GM18511 (cell line): ENCODE data around the gene KAT8.
"Not testable (repeated sequence)": the region's sequence is repeated elsewhere in the genome, so short reads cannot be mapped to it uniquely, and the experiment has no call there.

ENCODE experiments used
- ATAC-seq: cut with Tn5 transposase; IDR thresholded peaks from one replicate; pipeline ENCODE4 v1.9.1; 2021; ENCODE audit warnings: mild to moderate bottlenecking, moderate library complexity; ENCODE audit not compliant: unreplicated experiment

The KAT8 gene

DNA sequence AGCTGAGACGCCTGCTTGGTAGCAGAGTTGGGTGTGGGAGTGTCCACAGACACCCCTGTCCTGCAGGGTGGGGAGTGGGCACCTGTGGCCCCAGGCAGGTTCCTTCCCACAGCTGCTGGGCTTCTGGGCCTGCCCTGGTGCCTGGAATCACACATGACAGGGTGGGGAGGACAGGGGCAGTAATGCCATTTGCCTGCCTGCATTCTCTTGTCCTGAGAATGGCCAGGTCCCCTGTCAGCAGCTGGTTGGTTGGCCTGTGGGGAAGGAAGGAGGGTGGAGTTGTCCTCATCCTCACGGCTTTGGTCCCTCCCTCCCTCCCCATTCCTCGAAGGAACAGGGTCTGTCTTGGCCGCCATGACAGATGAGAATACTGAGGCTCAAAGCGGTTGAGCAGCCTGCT lies 33.9 kb upstream of the KAT8 start:
- no peak for ATAC-seq

DNA sequence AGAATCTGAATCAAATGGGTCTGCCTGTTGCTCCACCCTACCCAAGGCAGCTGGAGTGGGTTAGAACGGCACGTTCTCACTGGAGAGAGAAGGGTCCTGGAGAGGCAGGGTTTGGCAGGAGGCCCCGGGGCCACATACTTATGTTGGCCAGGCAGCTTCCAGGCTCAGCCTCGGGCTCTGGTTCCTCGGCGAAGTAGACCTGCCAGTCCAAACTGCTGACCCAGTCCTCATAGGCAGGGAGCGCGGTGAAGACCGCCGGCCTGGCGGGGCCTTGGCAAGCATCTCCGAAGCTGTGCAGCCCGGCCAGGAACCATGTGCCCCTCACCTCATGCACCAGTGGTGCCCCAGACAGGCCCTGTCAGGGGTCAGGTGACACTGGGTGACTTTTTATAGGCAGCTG lies 33.5 kb upstream of the KAT8 start:
- ATAC-seq = no peak

DNA sequence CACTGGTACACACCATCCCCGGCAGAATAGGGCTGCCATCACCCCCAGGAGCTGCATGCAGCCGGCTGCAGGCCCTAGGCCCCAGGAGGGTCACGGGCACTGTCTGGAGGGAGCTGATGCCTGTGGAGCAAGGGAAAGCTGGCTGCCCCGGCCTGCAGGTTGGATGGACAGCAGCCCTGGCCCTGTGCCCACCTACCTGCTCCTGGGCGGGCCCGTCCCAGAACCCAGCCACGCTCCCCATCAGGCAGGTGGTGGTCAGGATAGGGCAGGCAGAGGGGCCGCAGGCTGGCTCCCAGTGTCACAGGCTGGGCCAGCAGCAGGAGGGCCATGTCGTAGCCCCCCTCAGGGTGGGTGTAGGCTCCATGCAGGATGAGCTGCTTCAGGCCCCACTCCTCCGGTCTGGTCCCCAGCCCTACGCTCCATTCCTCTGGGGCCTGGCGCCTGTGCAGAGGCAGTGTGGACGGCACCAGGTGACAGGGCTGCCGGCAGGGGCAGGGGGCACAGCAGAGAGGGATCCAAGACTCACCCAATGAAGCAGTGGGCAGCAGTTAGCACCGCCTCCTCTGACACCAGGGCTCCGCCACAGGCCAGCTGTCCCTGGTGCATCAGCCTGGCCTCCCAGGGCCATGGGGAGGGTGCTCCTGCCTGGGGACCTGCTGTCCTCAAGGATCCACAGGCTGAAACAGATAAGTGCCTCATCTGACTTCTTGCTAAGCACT lies 32.7 kb upstream of the KAT8 start:
- ATAC-seq = no peak

DNA sequence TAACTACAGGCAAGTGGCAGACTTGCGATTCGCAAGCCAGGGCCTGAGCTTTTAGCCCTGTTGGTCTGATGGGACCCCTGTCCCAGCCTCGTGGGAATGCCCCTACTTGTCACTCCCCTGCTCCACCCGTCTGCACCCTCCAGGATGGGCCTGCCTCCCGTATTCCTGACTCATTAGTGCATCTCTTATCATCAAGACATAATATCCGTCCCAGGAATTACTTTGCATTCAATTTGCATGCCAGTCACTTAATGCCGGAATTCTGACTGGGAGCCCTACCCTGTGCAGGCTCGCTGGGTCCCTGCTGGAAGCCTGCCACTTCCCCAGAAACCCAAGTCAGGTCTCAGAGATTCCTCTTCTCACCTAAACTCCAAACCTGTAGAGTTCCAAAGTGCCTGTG lies 32.1 kb upstream of the KAT8 start:
- no peak for ATAC-seq

GRCh38 chr16:31085873-31086628 lies 31.4 kb upstream of the KAT8 start:
- no peak for ATAC-seq

GRCh38 chr16:31086629-31086906 lies 30.9 kb upstream of the KAT8 start:
- ATAC-seq = no peak

GRCh38 chr16:31087481-31087880 lies 30.0 kb upstream of the KAT8 start:
- no peak for ATAC-seq

- no peak for ATAC-seq
Observed at GRCh38 chr16:31087971-31088370, 29.5 kb upstream of the KAT8 start.

DNA sequence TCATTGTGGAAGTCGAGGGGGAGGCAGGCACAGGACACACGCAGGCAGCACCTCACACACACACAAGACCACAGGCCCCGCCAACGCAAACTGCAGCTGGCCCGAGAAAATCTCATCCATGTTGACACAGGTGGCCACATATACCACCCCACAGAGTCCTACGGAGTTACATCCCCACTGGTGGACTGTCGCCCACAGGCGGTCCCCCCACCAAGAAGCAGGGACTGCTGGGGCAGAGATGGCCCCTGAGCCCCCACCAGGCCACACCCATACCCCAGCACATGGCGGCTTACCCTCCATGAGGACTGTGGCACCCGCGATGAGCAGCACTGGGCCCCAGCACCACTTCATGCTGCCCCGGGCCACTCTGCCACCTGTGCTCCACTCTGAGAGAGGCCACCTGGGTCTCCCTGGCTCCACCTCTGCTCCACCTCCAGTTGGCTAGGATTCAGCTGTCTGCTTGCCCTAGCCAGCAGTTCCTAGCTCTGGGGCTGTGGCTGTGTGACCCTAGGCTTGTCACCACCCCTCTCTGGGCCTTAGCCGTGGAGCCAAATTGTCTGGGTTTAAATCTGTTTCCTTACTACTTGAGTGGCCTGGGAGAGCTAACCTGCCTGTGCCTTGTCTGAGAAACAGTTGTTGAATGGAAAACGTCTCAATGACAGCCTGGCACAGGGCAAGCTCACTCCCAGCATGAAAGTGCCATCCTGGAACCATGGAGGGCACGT lies 28.8 kb upstream of the KAT8 start, which contains the start of gene PRSS53:
TSS of gene PRSS53 (minus strand) at position 485 of the 725 bp plus-strand sequence. CDS start at position 351, 134 bp downstream.
- ATAC-seq = no peak

DNA sequence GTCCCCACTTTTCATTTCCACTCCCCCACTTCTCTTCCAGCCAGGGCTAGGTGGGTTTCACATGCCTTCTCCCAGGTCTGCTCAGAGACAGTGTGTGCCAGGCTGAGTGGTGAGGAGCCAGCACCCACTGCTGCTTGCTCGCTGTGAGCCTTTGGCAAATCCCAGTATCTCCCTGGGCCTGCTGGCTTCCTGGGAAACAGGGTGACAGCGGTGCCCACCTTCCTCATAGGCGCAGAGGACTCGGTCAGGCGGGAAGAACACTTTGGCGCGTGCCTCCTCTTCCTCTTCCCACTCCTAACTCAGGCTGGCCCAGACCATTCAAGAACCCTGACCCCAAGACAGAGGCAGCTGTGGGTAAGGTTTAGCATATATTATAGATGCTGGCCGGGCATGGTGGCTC lies 28.3 kb upstream of the KAT8 start:
- ATAC-seq = no peak

DNA sequence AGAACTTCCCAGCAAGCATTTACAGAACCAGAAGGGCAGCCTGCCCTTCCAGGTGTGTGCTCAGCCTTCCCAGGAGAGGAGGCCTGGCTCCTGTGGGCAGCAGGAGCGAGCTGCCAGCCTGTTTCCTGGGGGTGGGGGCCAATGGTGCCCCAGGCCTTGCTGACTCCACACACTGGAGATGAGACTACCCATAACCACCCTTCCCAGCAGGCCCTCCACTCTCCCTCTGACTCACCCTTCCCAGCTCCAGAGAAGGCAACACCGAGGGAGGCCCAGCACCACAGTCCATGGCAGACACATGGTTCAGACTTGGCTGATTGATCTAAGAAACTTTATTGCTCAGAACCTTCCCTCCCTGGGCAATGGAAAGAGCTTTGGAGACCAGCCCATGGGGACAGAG lies 26.9 kb upstream of the KAT8 start:
- no peak for ATAC-seq

GRCh38 chr16:31092330-31092729 lies 25.1 kb upstream of the KAT8 start:
- no peak for ATAC-seq

DNA sequence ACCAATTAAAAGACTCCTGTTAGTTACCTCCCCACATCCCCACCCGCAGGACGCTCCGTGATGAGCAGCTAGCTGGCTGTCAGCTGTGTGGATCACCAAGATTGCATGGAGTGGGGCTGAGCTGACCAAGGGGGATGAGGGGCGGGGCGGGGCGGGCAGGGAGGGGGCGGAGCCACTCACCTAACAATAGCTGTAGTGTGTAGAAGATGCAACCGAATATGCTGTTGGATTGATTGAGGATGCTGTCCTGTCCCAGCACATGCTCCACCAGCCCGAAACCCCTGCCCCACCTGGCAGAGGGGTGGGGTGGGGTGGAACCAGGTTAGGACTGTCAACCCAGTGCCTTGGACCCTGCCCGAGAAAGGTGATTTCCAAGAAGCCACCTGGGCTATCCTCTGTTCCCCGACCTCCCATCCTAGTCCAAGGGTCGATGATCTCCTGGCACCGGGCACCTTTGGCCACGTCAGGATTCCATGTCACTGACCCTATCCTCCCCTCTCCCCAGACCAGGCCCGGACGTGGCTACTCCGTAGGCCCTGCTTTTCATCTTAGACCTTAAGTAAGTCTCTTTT lies 24.2 kb upstream of the KAT8 start:
- ATAC-seq = no peak

DNA sequence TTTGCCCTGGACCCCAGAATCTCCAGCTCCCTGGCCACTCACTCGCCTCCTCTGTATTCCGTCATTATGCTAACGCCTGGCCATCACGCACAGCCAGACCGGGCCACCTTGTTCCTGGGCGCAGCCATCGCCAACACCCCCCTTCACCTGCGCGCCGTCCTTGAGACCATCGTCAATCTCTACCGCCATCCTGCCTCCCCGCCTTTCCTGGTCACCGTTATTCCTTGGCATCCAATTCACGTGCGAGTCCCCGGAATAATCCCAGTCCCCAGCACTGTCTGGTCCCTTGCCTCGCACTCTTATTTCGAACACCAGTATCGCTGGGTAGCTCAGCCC lies 23.4 kb upstream of the KAT8 start:
- peak; percentile 2 for ATAC-seq

DNA sequence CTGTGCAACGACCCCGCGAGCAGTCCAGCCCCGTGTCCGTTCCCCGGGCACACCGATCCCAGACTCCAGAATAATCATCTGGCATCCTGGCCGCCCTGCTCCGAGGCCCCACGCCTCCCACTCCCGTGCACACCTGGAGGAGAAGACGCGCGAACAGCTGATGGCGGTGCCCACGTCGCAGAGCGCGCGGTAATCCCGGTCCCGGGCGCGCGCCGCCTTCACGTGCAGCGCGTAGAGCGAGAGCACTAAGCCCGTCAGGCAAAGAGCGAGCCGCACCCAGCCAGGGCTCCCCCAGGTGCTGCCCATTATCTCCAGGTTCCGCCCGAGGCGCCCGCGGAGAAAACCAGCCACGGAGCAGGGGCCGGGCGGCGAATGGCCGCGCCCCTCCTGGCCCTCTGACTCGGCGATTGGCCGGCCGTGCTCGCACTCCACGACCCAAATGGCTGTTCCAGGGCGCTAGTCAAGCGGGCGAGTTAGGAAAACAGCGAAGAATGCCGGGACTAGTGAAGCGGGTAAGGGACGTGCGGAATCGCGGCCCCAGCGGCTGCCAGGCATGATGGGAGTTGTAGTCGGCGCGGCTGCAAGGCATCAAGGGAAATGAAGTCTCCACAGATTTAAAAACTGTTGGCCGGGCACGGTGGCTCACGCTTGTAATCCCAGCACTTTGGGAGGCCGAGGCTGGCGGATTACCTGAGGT lies 22.9 kb upstream of the KAT8 start, which contains the start of gene VKORC1:
TSS of gene VKORC1 (minus strand) at position 374 of the 697 bp plus-strand sequence. CDS start at position 306, 68 bp downstream.
- peak; percentile 84 for ATAC-seq

GRCh38 chr16:31099860-31100638 lies 17.4 kb upstream of the KAT8 start:
- ATAC-seq = no peak

DNA sequence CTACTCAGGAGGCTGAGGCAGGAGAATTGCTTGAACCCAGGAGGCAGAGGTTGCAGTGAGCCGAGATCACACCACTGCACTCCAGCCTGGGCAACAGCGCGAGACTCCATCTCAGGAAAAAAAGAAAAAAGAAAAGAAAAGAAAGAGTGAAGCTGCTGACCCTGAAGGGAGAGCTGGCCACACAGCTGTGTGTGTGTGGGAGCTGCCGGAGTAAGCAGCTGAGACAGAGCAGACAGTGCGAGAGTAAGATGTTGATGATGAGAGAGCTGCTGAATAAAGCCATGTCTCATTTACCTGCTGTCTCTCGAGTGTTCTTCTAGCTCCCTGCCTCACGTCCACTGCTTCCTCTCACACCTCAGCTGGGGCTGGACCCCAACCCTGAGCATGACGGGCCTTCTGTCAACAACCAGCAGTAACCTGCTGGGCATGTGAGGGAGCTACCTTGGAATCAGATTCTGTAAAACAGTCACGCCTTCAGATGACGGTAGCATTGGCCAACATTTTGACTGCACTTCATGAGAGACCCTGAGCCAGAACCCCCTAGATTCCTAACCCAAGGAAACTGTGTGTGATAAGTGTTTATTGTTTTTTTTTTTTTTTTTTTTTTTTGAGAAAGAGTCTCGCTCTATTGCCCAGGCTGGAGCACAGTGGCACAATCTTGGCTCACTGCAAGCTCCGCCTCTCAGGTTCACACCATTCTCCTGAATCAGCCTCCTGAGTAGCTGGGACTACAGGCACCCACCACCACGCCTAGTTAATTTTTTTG lies 16.4 kb upstream of the KAT8 start:
- not testable (repeated sequence) for ATAC-seq

DNA sequence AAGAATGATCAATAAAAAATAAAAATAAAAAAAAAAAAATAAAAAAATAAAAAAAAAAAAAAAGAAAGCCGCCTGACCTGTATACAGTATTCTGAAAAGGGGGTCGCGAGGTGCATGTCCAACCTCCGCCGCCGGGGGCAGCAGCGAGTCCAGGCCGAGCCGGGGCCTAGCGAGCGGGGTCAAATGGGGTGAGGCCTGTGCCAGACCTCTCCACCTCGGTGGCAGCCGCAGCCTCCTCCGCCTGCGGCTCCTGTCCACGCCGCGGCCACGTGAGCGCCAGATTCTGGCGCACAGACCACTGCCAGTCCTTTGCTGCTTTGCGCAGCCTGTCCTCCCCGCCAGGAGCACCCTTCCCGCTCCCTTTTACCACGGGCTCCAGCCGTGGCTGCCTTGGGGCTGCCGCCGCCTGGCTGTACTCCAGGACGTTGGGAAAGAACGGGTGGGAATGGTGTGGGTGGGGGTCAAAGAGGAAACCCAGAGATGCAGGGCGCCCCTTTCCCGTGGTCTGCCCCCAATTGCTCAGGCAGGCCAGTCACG lies 11.7 kb upstream of the KAT8 start:
- no peak for ATAC-seq
